H1 (cell line): ENCODE measurements around the gene MALT1. TPM values are rescaled to one million over a fixed set of nuclear protein-coding genes. Genes with fewer than 3 reads are reported as not detected.

ENCODE experiments used
- BRCA1 ChIP-seq: IDR thresholded peaks from 2 replicates; pipeline ENCODE4 v1.6.1; 2012; ENCODE audit warnings: low read depth, low read length, improper control_type of control experiment
- CEBPB ChIP-seq: IDR thresholded peaks from 2 replicates; pipeline ENCODE4 v1.6.1; 2012; ENCODE audit warnings: low read depth, low read length
- CHD7 ChIP-seq: fragments of 300-600 bp; sonication (generic); IDR thresholded peaks from 2 replicates; pipeline ENCODE4 v1.7.1; 2012; ENCODE audit warnings: low read length, moderate library complexity, mild to moderate bottlenecking, inconsistent platforms; ENCODE audit not compliant: insufficient replicate concordance
- E2F6 ChIP-seq: IDR thresholded peaks from 2 replicates; pipeline ENCODE4 v1.6.1; 2012; ENCODE audit warnings: inconsistent platforms
- JUND ChIP-seq: IDR thresholded peaks from 2 replicates; pipeline ENCODE4 v1.6.1; 2011; ENCODE audit warnings: mild to moderate bottlenecking, improper control_type of control experiment, low read length
- polyA plus RNA-seq, 7 experiments: library from polyadenylated mRNA; depleted of rRNA in 3 of 7; stranded (reverse) in 5 of 7; unstranded in 2 of 7; fragments of >200 nt in 5 of 7; fragments of 200-250 nt in 2 of 7; gene quantifications; 1 replicate in 5 of 7; 2 replicates in 1 of 7; 4 replicates in 1 of 7; pipeline versions ENCODE4 v1.2.1 to v1.2.3, GENCODE V29; 2011 to 2013; ENCODE audit warnings: missing spikeins in 2 of 7, mixed read lengths in 2 of 7
- total RNA-seq: library from RNA; stranded (reverse); fragmentation: NEBNext Ultra II Directional; extraction: Animal tissue kit (Norgen Biotek cat#: 25700); gene quantifications from 2 replicates; pipeline ENCODE4 v1.2.1, GENCODE V29; 2021

MALT1 gene
- total and polyA plus RNA-seq, 2 of the 8 experiments (the other 6 are each of a cell fraction or from before 2014, with no cell fraction given) = 10.7 to 25.9 TPM

DNA sequence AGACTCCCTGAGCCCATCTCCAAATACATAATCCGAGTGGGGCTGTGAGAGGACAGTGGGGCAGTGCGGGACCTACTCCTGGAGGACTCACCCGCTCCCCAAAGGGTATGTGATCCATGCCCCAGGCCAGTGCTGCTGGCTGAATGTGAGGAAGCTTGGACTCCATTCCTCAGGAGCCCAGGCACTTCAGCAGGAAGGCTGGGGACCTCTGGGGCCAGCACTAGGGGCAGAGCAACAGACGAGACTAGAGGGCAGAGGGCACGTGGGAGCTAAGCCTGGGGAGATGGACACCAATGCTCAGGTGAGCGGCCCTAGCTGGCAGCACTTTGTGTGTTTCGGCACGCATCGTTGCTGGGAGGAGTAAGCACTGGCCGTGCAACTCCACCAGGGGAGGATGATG lies 84.9 kb downstream of the MALT1 start (continued):
- TF ChIP-seq CHD7 (no peak), E2F6 (no peak), BRCA1 (no peak), JUND (no peak), CEBPB (no peak)
- TF ChIP-seq, all 59 proteins: peak for 0
